HG03095 (cell line): ENCODE data around the gene DMD.

ENCODE experiments used
- ATAC-seq: cut with Tn5 transposase; IDR thresholded peaks from one replicate; pipeline ENCODE4 v1.9.1; 2021; ENCODE audit warnings: moderate library complexity; ENCODE audit not compliant: unreplicated experiment

Gene DMD

GRCh38 chrX:31098079-31098478 lies 2113.3 kb downstream of the DMD start:
- no peak for ATAC-seq

- ATAC-seq: no peak
Observed at GRCh38 chrX:31093639-31093975, 2117.7 kb downstream of the DMD start.

- peak; percentile 59 for ATAC-seq
Observed at GRCh38 chrX:31092970-31093638, 2118.2 kb downstream of the DMD start.

GRCh38 chrX:31092476-31092875 lies 2118.9 kb downstream of the DMD start:
- no peak for ATAC-seq

GRCh38 chrX:31091819-31092218 lies 2119.5 kb downstream of the DMD start:
- ATAC-seq: no peak

- ATAC-seq: no peak
Observed at GRCh38 chrX:31074522-31074921, 2136.8 kb downstream of the DMD start.

- ATAC-seq: no peak
Observed at GRCh38 chrX:31071725-31072124, 2139.6 kb downstream of the DMD start, which contains the start of gene FTHL17. Gene FTHL17, minus strand, starts transcription at chrX:31072041. Its CDS starts 88 bp downstream, at chrX:31071953.

- no peak for ATAC-seq
Observed at GRCh38 chrX:31071262-31071661, 2140.1 kb downstream of the DMD start.

GRCh38 chrX:31070057-31070468 lies 2141.3 kb downstream of the DMD start:
- ATAC-seq: peak; percentile 52
